HL-60 (cell line): ENCODE data around the gene MAD1L1.

Experiments
- DNase-seq, 2 experiments: peaks; one replicate each; pipeline ENCODE4 v3.0.0-alpha.2; 2010 to 2020; ENCODE audit warnings: low read depth in 1 of 2, low spot score in 1 of 2
- H3K27ac ChIP-seq: fragments of 250-450 bp; sonication (Bioruptor Pico); replicated peaks from 2 replicates; pipeline ENCODE4 v1.5.1; 2020; ENCODE audit warnings: mild to moderate bottlenecking, moderate library complexity
- H3K27me3 ChIP-seq: fragments of 250-450 bp; sonication (Bioruptor Pico); 2 replicates; pipeline ENCODE4 v1.5.1; 2021; ENCODE audit warnings: mild to moderate bottlenecking, moderate library complexity; ENCODE audit not compliant: insufficient read depth, poor library complexity, severe bottlenecking
- H3K4me3 ChIP-seq: replicated peaks from 2 replicates; pipeline ENCODE4 v1.5.1; 2011; ENCODE audit warnings: mild to moderate bottlenecking, control low read depth, low read length; ENCODE audit not compliant: insufficient read depth
- GABPA ChIP-seq: IDR thresholded peaks from 2 replicates; pipeline ENCODE4 v1.6.1; 2012; ENCODE audit warnings: low read depth
- POLR2AphosphoS5 ChIP-seq: IDR thresholded peaks from 2 replicates; pipeline ENCODE4 v1.6.1; 2012; ENCODE audit warnings: low read depth
- SPI1 ChIP-seq: IDR thresholded peaks from 2 replicates; pipeline ENCODE4 v1.6.1; 2012; ENCODE audit warnings: low read depth, mild to moderate bottlenecking, borderline replicate concordance
- TF ChIP-seq, protein P1 (sequence below): IDR thresholded peaks from one replicate; pipeline ENCODE4 v1.5.1; 2011; ENCODE audit warnings: low read length, control low read depth, inconsistent platforms; ENCODE audit not compliant: insufficient read depth
- TF ChIP-seq, protein P2 (sequence below): IDR thresholded peaks from 2 replicates; pipeline ENCODE4 v1.6.1; 2012; ENCODE audit warnings: low read depth; ENCODE audit not compliant: insufficient replicate concordance

MAD1L1 gene

DNA sequence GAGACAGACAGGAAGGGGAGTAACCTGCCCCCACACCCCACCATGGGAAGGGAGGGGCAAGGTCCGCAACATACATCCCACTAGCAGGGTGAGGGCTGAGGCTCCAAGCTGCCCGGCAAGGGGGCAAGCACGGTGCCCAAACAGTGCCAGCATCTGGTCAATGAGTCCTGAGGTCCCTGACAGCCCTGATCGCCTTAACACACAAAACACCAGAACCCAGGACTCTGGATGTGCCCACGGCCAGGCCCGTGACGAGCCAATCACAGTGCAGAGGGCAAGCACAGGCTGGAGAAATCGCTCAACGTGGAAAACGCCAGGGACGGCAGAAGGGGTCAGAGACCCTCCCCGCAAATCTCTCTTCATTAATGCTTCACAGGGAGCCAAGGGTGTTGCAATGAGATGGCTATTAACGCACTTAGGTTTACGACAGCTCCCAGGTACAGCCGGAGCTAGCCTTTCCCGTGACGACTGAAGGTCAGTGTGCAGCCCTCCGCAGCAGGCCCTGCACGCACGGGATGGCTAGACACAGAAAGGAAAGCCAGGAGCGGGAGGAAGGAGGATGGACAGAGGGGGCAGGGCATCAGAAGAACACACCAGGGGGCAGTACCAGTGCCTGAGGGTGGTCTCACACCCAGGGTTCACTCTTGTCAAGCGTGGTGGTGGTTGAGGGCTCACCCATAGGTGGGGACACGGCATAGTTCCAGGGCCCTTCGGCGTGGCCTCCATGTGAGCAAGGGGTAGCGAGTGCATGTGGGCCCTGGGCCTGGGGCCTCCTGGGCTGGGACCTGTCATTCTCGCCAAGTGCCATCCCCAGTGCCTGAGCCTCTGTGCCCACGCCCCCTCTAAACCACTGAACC is 220.5 kb downstream of the MAD1L1 start:
- DNase-seq: no peak
- H3K27ac ChIP-seq: no peak overlapping the region
- TF ChIP-seq POLR2AphosphoS5: no peak
- TF ChIP-seq, protein P1, sequence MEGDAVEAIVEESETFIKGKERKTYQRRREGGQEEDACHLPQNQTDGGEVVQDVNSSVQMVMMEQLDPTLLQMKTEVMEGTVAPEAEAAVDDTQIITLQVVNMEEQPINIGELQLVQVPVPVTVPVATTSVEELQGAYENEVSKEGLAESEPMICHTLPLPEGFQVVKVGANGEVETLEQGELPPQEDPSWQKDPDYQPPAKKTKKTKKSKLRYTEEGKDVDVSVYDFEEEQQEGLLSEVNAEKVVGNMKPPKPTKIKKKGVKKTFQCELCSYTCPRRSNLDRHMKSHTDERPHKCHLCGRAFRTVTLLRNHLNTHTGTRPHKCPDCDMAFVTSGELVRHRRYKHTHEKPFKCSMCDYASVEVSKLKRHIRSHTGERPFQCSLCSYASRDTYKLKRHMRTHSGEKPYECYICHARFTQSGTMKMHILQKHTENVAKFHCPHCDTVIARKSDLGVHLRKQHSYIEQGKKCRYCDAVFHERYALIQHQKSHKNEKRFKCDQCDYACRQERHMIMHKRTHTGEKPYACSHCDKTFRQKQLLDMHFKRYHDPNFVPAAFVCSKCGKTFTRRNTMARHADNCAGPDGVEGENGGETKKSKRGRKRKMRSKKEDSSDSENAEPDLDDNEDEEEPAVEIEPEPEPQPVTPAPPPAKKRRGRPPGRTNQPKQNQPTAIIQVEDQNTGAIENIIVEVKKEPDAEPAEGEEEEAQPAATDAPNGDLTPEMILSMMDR: no peak
- TF ChIP-seq SPI1: no peak
- TF ChIP-seq, protein P2, sequence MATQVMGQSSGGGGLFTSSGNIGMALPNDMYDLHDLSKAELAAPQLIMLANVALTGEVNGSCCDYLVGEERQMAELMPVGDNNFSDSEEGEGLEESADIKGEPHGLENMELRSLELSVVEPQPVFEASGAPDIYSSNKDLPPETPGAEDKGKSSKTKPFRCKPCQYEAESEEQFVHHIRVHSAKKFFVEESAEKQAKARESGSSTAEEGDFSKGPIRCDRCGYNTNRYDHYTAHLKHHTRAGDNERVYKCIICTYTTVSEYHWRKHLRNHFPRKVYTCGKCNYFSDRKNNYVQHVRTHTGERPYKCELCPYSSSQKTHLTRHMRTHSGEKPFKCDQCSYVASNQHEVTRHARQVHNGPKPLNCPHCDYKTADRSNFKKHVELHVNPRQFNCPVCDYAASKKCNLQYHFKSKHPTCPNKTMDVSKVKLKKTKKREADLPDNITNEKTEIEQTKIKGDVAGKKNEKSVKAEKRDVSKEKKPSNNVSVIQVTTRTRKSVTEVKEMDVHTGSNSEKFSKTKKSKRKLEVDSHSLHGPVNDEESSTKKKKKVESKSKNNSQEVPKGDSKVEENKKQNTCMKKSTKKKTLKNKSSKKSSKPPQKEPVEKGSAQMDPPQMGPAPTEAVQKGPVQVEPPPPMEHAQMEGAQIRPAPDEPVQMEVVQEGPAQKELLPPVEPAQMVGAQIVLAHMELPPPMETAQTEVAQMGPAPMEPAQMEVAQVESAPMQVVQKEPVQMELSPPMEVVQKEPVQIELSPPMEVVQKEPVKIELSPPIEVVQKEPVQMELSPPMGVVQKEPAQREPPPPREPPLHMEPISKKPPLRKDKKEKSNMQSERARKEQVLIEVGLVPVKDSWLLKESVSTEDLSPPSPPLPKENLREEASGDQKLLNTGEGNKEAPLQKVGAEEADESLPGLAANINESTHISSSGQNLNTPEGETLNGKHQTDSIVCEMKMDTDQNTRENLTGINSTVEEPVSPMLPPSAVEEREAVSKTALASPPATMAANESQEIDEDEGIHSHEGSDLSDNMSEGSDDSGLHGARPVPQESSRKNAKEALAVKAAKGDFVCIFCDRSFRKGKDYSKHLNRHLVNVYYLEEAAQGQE: no peak
- no peak for TF ChIP-seq GABPA
- H3K27me3 ChIP-seq: no peaks in the 10 kb centered on the region
- H3K4me3 ChIP-seq: no peak overlapping the region

DNA sequence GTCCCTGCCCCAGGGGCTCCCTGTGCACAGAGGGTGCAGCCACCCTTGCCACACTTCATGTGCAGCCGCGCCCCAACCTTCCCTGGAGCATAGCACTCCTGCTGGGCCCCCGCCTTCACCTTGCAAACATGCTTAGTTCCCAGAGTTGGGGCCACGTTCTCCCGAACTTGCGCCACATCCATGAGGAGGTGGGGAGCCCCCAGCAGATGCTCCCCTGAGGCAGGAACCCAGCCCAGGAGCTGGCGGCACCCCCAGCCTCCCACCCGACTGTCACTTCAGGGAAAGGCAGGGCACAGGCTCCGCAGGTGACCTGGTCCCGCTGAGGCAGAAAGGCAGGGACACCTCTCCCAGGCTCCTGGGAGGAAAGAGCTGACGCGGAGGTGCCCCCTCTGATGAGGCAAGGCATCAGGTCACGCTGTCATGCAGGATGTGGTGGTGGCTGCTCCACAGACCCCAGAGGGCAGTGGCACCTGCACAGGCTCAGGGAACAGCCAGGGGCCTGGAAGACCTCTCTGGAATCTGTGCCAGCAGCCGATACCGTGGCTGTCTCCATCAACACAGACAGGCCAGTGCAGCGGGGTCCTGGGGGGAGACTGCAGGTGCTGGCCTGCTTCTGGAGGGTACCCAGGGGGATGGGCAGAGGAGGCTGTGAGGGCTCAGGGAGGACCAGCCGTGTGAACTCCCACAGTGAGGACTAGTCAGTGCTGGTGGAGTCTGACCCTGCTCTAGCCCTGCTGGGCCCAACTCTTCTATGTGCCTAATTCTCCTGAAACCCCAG is 221.3 kb downstream of the MAD1L1 start:
- TF ChIP-seq SPI1 (no peak), POLR2AphosphoS5 (no peak)
- no peak for DNase-seq
- Histone ChIP-seq H3K27ac (no peak overlapping the region), H3K27me3 (no peaks in the 10 kb centered on the region), H3K4me3 (no peak overlapping the region)

DNA sequence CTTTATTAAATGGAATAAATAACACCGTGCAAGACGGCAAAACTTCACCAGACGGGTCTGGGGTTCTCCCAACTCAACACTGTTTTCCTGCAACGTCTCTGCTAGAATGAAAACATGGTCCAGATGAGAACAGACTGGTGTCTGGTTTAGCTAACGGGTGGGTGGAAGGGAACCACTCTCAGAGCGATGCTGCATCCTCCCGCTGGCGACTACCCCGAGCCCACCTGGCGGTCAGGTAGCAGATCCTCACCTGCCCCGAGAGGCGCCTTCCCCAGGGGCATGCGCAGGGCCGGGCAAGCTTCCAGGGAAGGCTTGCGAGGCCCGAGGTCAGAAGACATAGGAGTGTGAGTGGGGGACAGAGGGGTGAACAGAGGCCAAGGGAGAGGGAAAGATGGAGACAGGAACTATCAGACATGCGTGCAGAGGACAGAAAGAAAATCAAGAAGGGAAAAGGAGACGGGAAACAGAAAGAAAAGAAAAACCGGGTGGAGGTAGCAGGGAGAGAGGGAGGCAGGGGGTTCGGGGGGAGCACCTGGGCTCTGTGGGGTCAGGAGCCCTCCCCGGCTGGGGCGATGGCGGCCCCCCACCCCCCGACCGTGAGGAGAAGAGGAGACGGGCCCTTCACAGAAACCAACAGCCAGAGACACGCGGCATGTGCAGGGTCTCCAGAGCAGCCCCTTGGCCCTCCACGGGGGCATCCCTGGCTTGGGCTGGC is 222.0 kb downstream of the MAD1L1 start:
- no peak for TF ChIP-seq GABPA
- TF ChIP-seq SPI1: no peak
- no peak for TF ChIP-seq POLR2AphosphoS5
- TF ChIP-seq, protein P2: no peak
- TF ChIP-seq, protein P1: no peak
- no peak for DNase-seq
- H3K27ac ChIP-seq: no peak overlapping the region

DNA sequence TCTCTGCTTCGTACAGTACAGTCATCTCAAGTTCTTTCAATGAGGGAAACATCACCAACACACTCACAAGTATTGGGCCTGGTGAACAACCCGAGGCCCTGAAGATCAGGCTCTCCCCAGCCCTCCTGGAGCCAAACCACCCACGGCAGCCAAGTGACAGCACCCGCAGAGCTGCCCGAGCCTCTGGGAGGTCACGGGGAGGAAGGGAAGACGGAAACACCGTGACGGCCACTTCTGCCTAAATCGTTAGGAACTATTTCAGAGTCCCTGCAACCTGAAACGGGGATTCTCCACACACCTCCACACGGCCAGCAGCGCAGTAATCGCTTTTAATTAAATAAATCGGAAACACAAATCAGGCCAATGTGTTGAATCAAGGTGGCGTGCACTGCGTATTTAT is 222.6 kb downstream of the MAD1L1 start:
- Histone ChIP-seq H3K4me3 (no peak overlapping the region), H3K27me3 (no peaks in the 10 kb centered on the region), H3K27ac (no peak overlapping the region)
- TF ChIP-seq, protein P1: no peak
- no peak for TF ChIP-seq GABPA
- TF ChIP-seq SPI1: no peak
- TF ChIP-seq POLR2AphosphoS5: no peak
- TF ChIP-seq, protein P2: no peak
- DNase-seq: no peak

More for the DNA sequence above, 222.0 kb downstream of the MAD1L1 start:
- Histone ChIP-seq H3K27me3 (no peaks in the 10 kb centered on the region), H3K4me3 (no peak overlapping the region)
